GM12801 (cell line): ENCODE data around the gene TOR2A.

Source experiments
- CTCF ChIP-seq: IDR thresholded peaks from one replicate; pipeline ENCODE4 v1.5.1; 2011; ENCODE audit warnings: control low read depth; ENCODE audit not compliant: insufficient read length; ENCODE audit errors: extremely low read depth

The TOR2A gene

GRCh38 chr9:127765418-127765817 lies 30.3 kb upstream of the TOR2A start:
- TF ChIP-seq CTCF = no peak

GRCh38 chr9:127763918-127764384 lies 28.9 kb upstream of the TOR2A start:
- TF ChIP-seq CTCF = no peak

- TF ChIP-seq CTCF = no peak
These were observed 27.1 kb upstream of the TOR2A start for GRCh38 chr9:127762111-127762676.

GRCh38 chr9:127761491-127761956 lies 26.4 kb upstream of the TOR2A start:
- no peak for TF ChIP-seq CTCF

- no peak for TF ChIP-seq CTCF
These were observed 26.0 kb upstream of the TOR2A start for GRCh38 chr9:127761061-127761460.

- no peak for TF ChIP-seq CTCF
These were observed 23.7 kb upstream of the TOR2A start for GRCh38 chr9:127758843-127759242.

- no peak for TF ChIP-seq CTCF
These were observed 21.1 kb upstream of the TOR2A start for GRCh38 chr9:127756233-127756632.
